Activated CD8-positive, alpha-beta memory T cell treated with anti-CD3 and anti-CD28 coated beads for 24 hours (primary cell): ENCODE measurements around the gene MPO.

Experiments used
- DNase-seq: peaks from one replicate; pipeline ENCODE4 v3.0.0-alpha.2; 2020

MPO gene

GRCh38 chr17:58229384-58229783 lies 51.4 kb downstream of the MPO start:
- DNase-seq, result no peak

GRCh38 chr17:58228679-58229078 lies 52.1 kb downstream of the MPO start:
- no peak for DNase-seq

GRCh38 chr17:58227733-58228132 lies 53.0 kb downstream of the MPO start:
- DNase-seq, result no peak

- no peak for DNase-seq
These were observed 56.4 kb downstream of the MPO start for GRCh38 chr17:58224315-58224714.
